Trophoblast cell (in vitro differentiated cells and primary cell): ENCODE data around the gene OR52N4. TPM values are rescaled to one million over a fixed set of nuclear protein-coding genes. Genes with fewer than 3 reads are reported as not detected.
A peak's percentile ranks its signal among the peaks of the same experiment; 100 is the strongest.

ENCODE experiments used
- DNase-seq, 2 donors: peaks; one replicate each; pipeline ENCODE4 v3.0.0-alpha.2; 2016
- H2AFZ ChIP-seq: 2 replicates; pipeline ENCODE4 v1.6.1; 2013; ENCODE audit warnings: low read length, moderate library complexity, mild to moderate bottlenecking; ENCODE audit not compliant: insufficient read depth, poor library complexity
- H2AK5ac ChIP-seq: 2 replicates; pipeline ENCODE4 v1.6.1; 2013; ENCODE audit warnings: mild to moderate bottlenecking, low read length
- H2BK120ac ChIP-seq: 2 replicates; pipeline ENCODE4 v1.6.1; 2013; ENCODE audit warnings: low read length, mild to moderate bottlenecking, moderate library complexity; ENCODE audit not compliant: insufficient read depth, poor library complexity
- H2BK12ac ChIP-seq: 2 replicates; pipeline ENCODE4 v1.6.1; 2013; ENCODE audit warnings: mild to moderate bottlenecking, low read length, moderate library complexity
- H2BK5ac ChIP-seq: 2 replicates; pipeline ENCODE4 v1.6.1; 2013; ENCODE audit warnings: low read length, low read depth, moderate library complexity, mild to moderate bottlenecking; ENCODE audit not compliant: poor library complexity
- H3K14ac ChIP-seq: 2 replicates; pipeline ENCODE4 v1.6.1; 2013; ENCODE audit warnings: mild to moderate bottlenecking, low read length
- H3K18ac ChIP-seq: 2 replicates; pipeline ENCODE4 v1.6.1; 2013; ENCODE audit warnings: mild to moderate bottlenecking, low read length
- H3K23ac ChIP-seq: 2 replicates; pipeline ENCODE4 v1.6.1; 2013; ENCODE audit warnings: low read length
- H3K27ac ChIP-seq: 2 replicates; pipeline ENCODE4 v1.5.1; 2013; ENCODE audit warnings: low read depth, mild to moderate bottlenecking, inconsistent platforms, low read length, moderate library complexity
- H3K27me3 ChIP-seq: 2 replicates; pipeline ENCODE4 v1.6.1; 2013; ENCODE audit warnings: inconsistent platforms, mild to moderate bottlenecking, low read length, moderate library complexity; ENCODE audit not compliant: insufficient read depth
- H3K36me3 ChIP-seq, 2 experiments: 1 replicate in 1 of 2; 2 replicates in 1 of 2; pipeline ENCODE4 v1.6.1; 2013; ENCODE audit warnings: low read length in 2 of 2, mild to moderate bottlenecking in 2 of 2, moderate library complexity in 1 of 2; ENCODE audit not compliant: insufficient read depth in 2 of 2, control insufficient read depth in 1 of 2
- H3K4ac ChIP-seq: 2 replicates; pipeline ENCODE4 v1.6.1; 2013; ENCODE audit warnings: low read depth, mild to moderate bottlenecking, low read length, moderate library complexity
- H3K4me1 ChIP-seq, 2 experiments: 1 replicate in 1 of 2; 2 replicates in 1 of 2; pipeline ENCODE4 v1.6.1; 2013; ENCODE audit warnings: low read length in 2 of 2, mild to moderate bottlenecking in 2 of 2, moderate library complexity in 1 of 2; ENCODE audit not compliant: insufficient read depth in 2 of 2, control insufficient read depth in 1 of 2
- H3K4me2 ChIP-seq: 2 replicates; pipeline ENCODE4 v1.6.1; 2013; ENCODE audit warnings: inconsistent platforms, mild to moderate bottlenecking, low read length, moderate library complexity
- H3K4me3 ChIP-seq: 2 replicates; pipeline ENCODE4 v1.5.1; 2013; ENCODE audit warnings: mild to moderate bottlenecking, low read depth, low read length, inconsistent platforms
- H3K79me1 ChIP-seq: one replicate; pipeline ENCODE4 v1.6.1; 2013; ENCODE audit warnings: low read length
- H3K79me2 ChIP-seq: 2 replicates; pipeline ENCODE4 v1.6.1; 2013; ENCODE audit warnings: low read length, mild to moderate bottlenecking; ENCODE audit not compliant: control insufficient read depth, insufficient read depth, poor library complexity
- H3K9ac ChIP-seq: 2 replicates; pipeline ENCODE4 v1.6.1; 2013; ENCODE audit warnings: mild to moderate bottlenecking, low read length
- H3K9me3 ChIP-seq: 2 replicates; pipeline ENCODE4 v1.6.1; 2013; ENCODE audit warnings: low read depth, mild to moderate bottlenecking, control low read depth, inconsistent platforms, low read length; ENCODE audit not compliant: insufficient read depth
- H4K12ac ChIP-seq: 2 replicates; pipeline ENCODE4 v1.6.1; 2013; ENCODE audit warnings: low read depth, mild to moderate bottlenecking, low read length, moderate library complexity
- H4K8ac ChIP-seq: 2 replicates; pipeline ENCODE4 v1.6.1; 2013; ENCODE audit warnings: low read depth, mild to moderate bottlenecking, low read length, moderate library complexity
- H4K91ac ChIP-seq: one replicate; pipeline ENCODE4 v1.6.1; 2013; ENCODE audit warnings: low read depth, mild to moderate bottlenecking, low read length, moderate library complexity
- WGBS: extraction: QIAGEN DNeasy Blood & Tissue Kit; methylation state at CpG from one replicate; pipeline ENCODE4 v1.1.7; 2013; ENCODE audit warnings: missing lambda C conversion rate; ENCODE audit not compliant: insufficient read length, insufficient coverage; ENCODE audit errors: extremely low coverage; 5-methylcytosine and 5-hydroxymethylcytosine counted together
- polyA plus RNA-seq: library from polyadenylated mRNA; stranded (reverse); fragments of 200-250 nt; gene quantifications from 2 replicates; pipeline ENCODE4 v1.2.3, GENCODE V29; 2013

The OR52N4 gene
- 0.10 and 0.11 TPM in 2 replicates for polyA plus RNA-seq

- no peak within 1 kb of the TSS for H2BK12ac ChIP-seq
- H2AFZ ChIP-seq, result no peak within 1 kb of the TSS
- WGBS, result no CpG with 5 or more reads among the region's 1 CpG
- H3K4ac ChIP-seq, result no peak within 1 kb of the TSS
- H3K14ac ChIP-seq, result no peak within 1 kb of the TSS
- H4K8ac ChIP-seq, result no peak within 1 kb of the TSS
- H3K79me1 ChIP-seq, result no peaks in the 10 kb centered on the region
- H3K9ac ChIP-seq, result no peak within 1 kb of the TSS
- H2BK120ac ChIP-seq, result no peak within 1 kb of the TSS
- no peaks in the 10 kb centered on the region for H3K9me3 ChIP-seq
- DNase-seq, result no peak
- no peaks in the 10 kb centered on the region for H3K4me1 ChIP-seq
- no peaks in the 10 kb centered on the region for H3K27me3 ChIP-seq
- H2AK5ac ChIP-seq, result no peak within 1 kb of the TSS
- no peaks in the 10 kb centered on the region for H3K36me3 ChIP-seq
- no peak within 1 kb of the TSS for H3K4me3 ChIP-seq
- H3K27ac ChIP-seq, result no peak within 1 kb of the TSS
- H3K23ac ChIP-seq, result no peak within 1 kb of the TSS
- no peaks in the 10 kb centered on the region for H3K79me2 ChIP-seq
- H3K18ac ChIP-seq, result no peak within 1 kb of the TSS
- H2BK5ac ChIP-seq, result no peak within 1 kb of the TSS
- H4K12ac ChIP-seq, result no peak within 1 kb of the TSS
- H4K91ac ChIP-seq, result no peak within 1 kb of the TSS
- no peak within 1 kb of the TSS for H3K4me2 ChIP-seq
Observed at GRCh38 chr11:5753943-5754342, at the start of gene OR52N4. Gene OR52N4, plus strand, starts transcription at chr11:5754243. Its CDS starts 498 bp downstream, at chr11:5754741.

DNA sequence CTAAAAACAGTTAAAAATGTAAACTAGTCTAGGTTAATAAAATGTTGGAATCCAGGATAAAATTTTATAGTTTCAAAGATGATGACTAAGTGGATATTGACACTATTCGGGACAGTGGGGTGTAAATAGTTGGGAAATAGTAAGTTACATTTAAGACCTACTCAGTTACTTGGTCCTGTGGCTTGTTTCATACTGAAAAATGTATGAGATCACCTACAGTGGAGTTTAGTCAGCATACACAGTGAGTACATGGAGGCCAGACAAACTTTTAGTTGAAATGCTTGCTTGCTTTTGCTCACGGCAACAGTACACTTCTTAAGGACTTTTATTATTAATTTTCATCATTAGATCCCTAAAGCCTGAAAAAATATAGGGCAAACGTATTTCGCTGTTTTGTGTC lies 48.4 kb upstream of the OR52N4 start:
- Histone ChIP-seq H3K27ac (no peak overlapping the region), H2BK120ac (no peak overlapping the region), H2BK12ac (no peak overlapping the region), H3K36me3 (no peaks in the 10 kb centered on the region), H3K23ac (no peak overlapping the region), H3K18ac (no peak overlapping the region), H3K9me3 (no peaks in the 10 kb centered on the region), H3K79me2 (no peaks in the 10 kb centered on the region), H3K14ac (no peak overlapping the region), H2AFZ (no peak overlapping the region), H4K8ac (no peak overlapping the region), H3K79me1 (no peaks in the 10 kb centered on the region), H3K27me3 (no peaks in the 10 kb centered on the region), H3K4me2 (no peak overlapping the region), H4K12ac (no peak overlapping the region), H2BK5ac (no peak overlapping the region), H3K4ac (no peak overlapping the region), H2AK5ac (no peak overlapping the region), H3K9ac (no peak overlapping the region), H3K4me1 (no peaks in the 10 kb centered on the region), H3K4me3 (no peak overlapping the region), H4K91ac (no peak overlapping the region)
- no CpG with 5 or more reads among the region's 4 CpGs for WGBS
- no peak for DNase-seq

- Histone ChIP-seq H2BK120ac (no peak overlapping the region), H3K4me3 (no peak overlapping the region), H2AK5ac (no peak overlapping the region), H4K12ac (no peak overlapping the region), H4K91ac (no peak overlapping the region), H3K23ac (no peak overlapping the region), H3K79me2 (no peaks in the 10 kb centered on the region), H3K4me1 (no peaks in the 10 kb centered on the region), H3K18ac (no peak overlapping the region), H3K27me3 (no peaks in the 10 kb centered on the region), H3K36me3 (no peaks in the 10 kb centered on the region), H3K79me1 (no peaks in the 10 kb centered on the region), H3K9ac (no peak overlapping the region), H2BK12ac (no peak overlapping the region), H3K4me2 (no peak overlapping the region), H3K9me3 (no peaks in the 10 kb centered on the region), H2AFZ (no peak overlapping the region), H4K8ac (no peak overlapping the region), H2BK5ac (no peak overlapping the region), H3K27ac (no peak overlapping the region), H3K4ac (no peak overlapping the region), H3K14ac (no peak overlapping the region)
- no CpG with 5 or more reads among the region's 1 CpG for WGBS
- peak in 1 of 2 donors; percentile 31 for DNase-seq
Observed at GRCh38 chr11:5712507-5712906, 41.5 kb upstream of the OR52N4 start.

GRCh38 chr11:5713695-5714094 lies 40.3 kb upstream of the OR52N4 start:
- H3K4ac ChIP-seq, result no peak overlapping the region
- no peaks in the 10 kb centered on the region for H3K4me1 ChIP-seq
- H4K12ac ChIP-seq, result no peak overlapping the region
- H4K8ac ChIP-seq, result no peak overlapping the region
- no peak overlapping the region for H3K18ac ChIP-seq
- no peak overlapping the region for H4K91ac ChIP-seq
- H3K27ac ChIP-seq, result no peak overlapping the region
- no peak overlapping the region for H2AK5ac ChIP-seq
- no peak overlapping the region for H2BK120ac ChIP-seq
- no peaks in the 10 kb centered on the region for H3K36me3 ChIP-seq
- no peak overlapping the region for H3K4me3 ChIP-seq
- no peak for DNase-seq
- no peak overlapping the region for H2BK12ac ChIP-seq
- WGBS, result no CpG with 5 or more reads among the region's 5 CpGs
- no peak overlapping the region for H3K23ac ChIP-seq
- H2BK5ac ChIP-seq, result no peak overlapping the region
- H3K79me1 ChIP-seq, result no peaks in the 10 kb centered on the region
- H3K9ac ChIP-seq, result peak overlapping the region; percentile 20
- H3K4me2 ChIP-seq, result no peak overlapping the region
- no peaks in the 10 kb centered on the region for H3K27me3 ChIP-seq
- H3K14ac ChIP-seq, result no peak overlapping the region
- H2AFZ ChIP-seq, result no peak overlapping the region
- no peaks in the 10 kb centered on the region for H3K79me2 ChIP-seq
- H3K9me3 ChIP-seq, result no peaks in the 10 kb centered on the region
